NB4 (cell line): ENCODE results near the gene ITGA11.

Experiments used
- DNase-seq: peaks from one replicate; pipeline ENCODE4 v3.0.0; 2010; ENCODE audit warnings: low read depth
- H3K4me3 ChIP-seq: one replicate; pipeline ENCODE4 v1.5.1; 2011; ENCODE audit warnings: mild to moderate bottlenecking, low read depth, low read length, moderate library complexity
- CTCF ChIP-seq: IDR thresholded peaks from one replicate; pipeline ENCODE4 v1.5.1; 2012; ENCODE audit warnings: low read depth, low read length
- MAX ChIP-seq: IDR thresholded peaks from 2 replicates; pipeline ENCODE4 v1.6.1; 2011; ENCODE audit warnings: low read depth, low read length
- MYC ChIP-seq: IDR thresholded peaks from 2 replicates; pipeline ENCODE4 v1.6.1; 2011; ENCODE audit warnings: low read depth, low read length
- POLR2A ChIP-seq: IDR thresholded peaks from 2 replicates; pipeline ENCODE4 v1.6.1; 2011; ENCODE audit warnings: mild to moderate bottlenecking; ENCODE audit not compliant: insufficient read length; ENCODE audit errors: extremely low read depth

ITGA11 gene

GRCh38 chr15:68264282-68264681 lies 167.7 kb downstream of the ITGA11 start:
- no peak overlapping the region for H3K4me3 ChIP-seq
- no peak for DNase-seq
- TF ChIP-seq CTCF (no peak), MAX (no peak), MYC (no peak), POLR2A (no peak)

GRCh38 chr15:68262514-68263356 lies 169.2 kb downstream of the ITGA11 start:
- H3K4me3 ChIP-seq: no peak overlapping the region
- no peak for DNase-seq
- TF ChIP-seq MYC (no peak), CTCF (no peak), MAX (no peak), POLR2A (no peak)

GRCh38 chr15:68261980-68262379 lies 170.0 kb downstream of the ITGA11 start:
- DNase-seq: no peak
- TF ChIP-seq POLR2A: no peak
- TF ChIP-seq CTCF: no peak
- TF ChIP-seq MAX: no peak
- TF ChIP-seq MYC: no peak

GRCh38 chr15:68261241-68261640 lies 170.7 kb downstream of the ITGA11 start:
- H3K4me3 ChIP-seq: no peak overlapping the region
- no peak for TF ChIP-seq MAX
- TF ChIP-seq POLR2A: no peak
- no peak for TF ChIP-seq MYC
- TF ChIP-seq CTCF: no peak
- DNase-seq: no peak

More at GRCh38 chr15:68261980-68262379, 170.0 kb downstream of the ITGA11 start:
- H3K4me3 ChIP-seq: no peak overlapping the region

GRCh38 chr15:68259883-68260282 lies 172.1 kb downstream of the ITGA11 start:
- TF ChIP-seq POLR2A (no peak), MYC (no peak), CTCF (no peak), MAX (no peak)
- no peak for DNase-seq
- H3K4me3 ChIP-seq: no peak overlapping the region
